ENCODE results near the gene CAPN12. TPM values are rescaled to one million over a fixed set of nuclear protein-coding genes. Genes with fewer than 3 reads are reported as not detected.

Gene CAPN12
- total RNA-seq, 4 donors from 2014 or later = 8.0 to 31.3 (median 15.7) TPM

- Histone ChIP-seq H3K27me3 (no peaks in the 10 kb centered on the region), H3K36me3 (peaks cover 30% of the 10 kb centered on the region), H3K9me3 (no peaks in the 10 kb centered on the region), H3K27ac (peak overlapping the region; percentile 84), H3K4me1 (peaks cover 92% of the 10 kb centered on the region), H3K4me3 (no peak overlapping the region)
- DNase-seq (ENCODE audit: low spot score in 2 of 2) = no peak
- 57% methylated on average over 21 of the region's 22 CpGs for WGBS
- TF ChIP-seq POLR2AphosphoS5 (IDR thresholded peaks at IDR 0.05) = no peak
- TF ChIP-seq EP300 (IDR thresholded peaks at IDR 0.05) = no peak
- no peak for TF ChIP-seq POLR2A (IDR thresholded peaks at IDR 0.05)
Observed at GRCh38 chr19:38698225-38699026, 45.8 kb downstream of the CAPN12 start.

GRCh38 chr19:38697641-38698071 is 46.6 kb downstream of the CAPN12 start:
- WGBS = 62% methylated on average over 4 of the region's 11 CpGs
- H3K4me3 ChIP-seq = no peak overlapping the region
- no peak for DNase-seq (ENCODE audit: low spot score in 2 of 2)
- H3K27me3 ChIP-seq = no peaks in the 10 kb centered on the region
- H3K36me3 ChIP-seq = peaks cover 24% of the 10 kb centered on the region
- peaks cover 99% of the 10 kb centered on the region for H3K4me1 ChIP-seq
- peak overlapping the region; percentile 84 for H3K27ac ChIP-seq
- no peak for TF ChIP-seq CTCF (IDR thresholded peaks at IDR 0.05)
- TF ChIP-seq POLR2AphosphoS5 (IDR thresholded peaks at IDR 0.05) = no peak
- no peak for TF ChIP-seq POLR2A (IDR thresholded peaks at IDR 0.05)
- no peak for TF ChIP-seq EP300 (IDR thresholded peaks at IDR 0.05)
- H3K9me3 ChIP-seq = no peaks in the 10 kb centered on the region

GRCh38 chr19:38697197-38697596 is 47.1 kb downstream of the CAPN12 start:
- Histone ChIP-seq H3K27me3 (no peaks in the 10 kb centered on the region), H3K4me3 (no peak overlapping the region), H3K4me1 (peaks cover 100% of the 10 kb centered on the region), H3K36me3 (peaks cover 19% of the 10 kb centered on the region), H3K27ac (peak overlapping the region; percentile 84), H3K9me3 (no peaks in the 10 kb centered on the region)
- TF ChIP-seq CTCF (IDR thresholded peaks at IDR 0.05) = no peak
- DNase-seq (ENCODE audit: low spot score in 2 of 2) = no peak
- WGBS = 58% methylated on average over 6 of the region's 6 CpGs

GRCh38 chr19:38696729-38697055 is 47.6 kb downstream of the CAPN12 start:
- peaks cover 14% of the 10 kb centered on the region for H3K36me3 ChIP-seq
- 70% methylated on average over 6 of the region's 6 CpGs for WGBS

GRCh38 chr19:38695832-38696728 is 48.2 kb downstream of the CAPN12 start:
- no peak for DNase-seq (ENCODE audit: low spot score in 2 of 2)
- H3K4me1 ChIP-seq = peaks cover 98% of the 10 kb centered on the region
- no peaks in the 10 kb centered on the region for H3K9me3 ChIP-seq
- TF ChIP-seq POLR2AphosphoS5 (IDR thresholded peaks at IDR 0.05) (no peak), CTCF (IDR thresholded peaks at IDR 0.05) (no peak), POLR2A (IDR thresholded peaks at IDR 0.05) (no peak), EP300 (IDR thresholded peaks at IDR 0.05) (no peak)
- peak overlapping the region; percentile 84 for H3K27ac ChIP-seq
- peaks cover 8% of the 10 kb centered on the region for H3K36me3 ChIP-seq
- no peaks in the 10 kb centered on the region for H3K27me3 ChIP-seq
- WGBS = 80% methylated on average over 21 of the region's 22 CpGs
- H3K4me3 ChIP-seq = no peak overlapping the region

More at GRCh38 chr19:38696729-38697055, 47.6 kb downstream of the CAPN12 start:
- no peak overlapping the region for H3K4me3 ChIP-seq
- no peaks in the 10 kb centered on the region for H3K27me3 ChIP-seq
- H3K9me3 ChIP-seq = no peaks in the 10 kb centered on the region
- no peak for TF ChIP-seq POLR2A (IDR thresholded peaks at IDR 0.05)
- no peak for DNase-seq (ENCODE audit: low spot score in 2 of 2)
- peaks cover 100% of the 10 kb centered on the region for H3K4me1 ChIP-seq
- peak overlapping the region; percentile 84 for H3K27ac ChIP-seq

- Histone ChIP-seq H3K9me3 (no peaks in the 10 kb centered on the region), H3K4me3 (no peak overlapping the region), H3K27ac (peak overlapping the region; percentile 77), H3K27me3 (no peaks in the 10 kb centered on the region), H3K4me1 (peaks cover 98% of the 10 kb centered on the region), H3K36me3 (peaks cover under 1% of the 10 kb centered on the region)
- TF ChIP-seq POLR2AphosphoS5 (IDR thresholded peaks at IDR 0.05) (no peak), POLR2A (IDR thresholded peaks at IDR 0.05) (no peak), CTCF (IDR thresholded peaks at IDR 0.05) (no peak), EP300 (IDR thresholded peaks at IDR 0.05) (no peak)
- no peak for DNase-seq (ENCODE audit: low spot score in 2 of 2)
- 43% methylated on average over 9 of the region's 9 CpGs for WGBS
Observed at GRCh38 chr19:38695317-38695683, 49.0 kb downstream of the CAPN12 start.
